ENCODE data around the gene SETD5. TPM values are rescaled to one million over a fixed set of nuclear protein-coding genes. Genes with fewer than 3 reads are reported as not detected.

SETD5 gene
- total RNA-seq, 1 donor from 2014 or later: 124 TPM

DNA sequence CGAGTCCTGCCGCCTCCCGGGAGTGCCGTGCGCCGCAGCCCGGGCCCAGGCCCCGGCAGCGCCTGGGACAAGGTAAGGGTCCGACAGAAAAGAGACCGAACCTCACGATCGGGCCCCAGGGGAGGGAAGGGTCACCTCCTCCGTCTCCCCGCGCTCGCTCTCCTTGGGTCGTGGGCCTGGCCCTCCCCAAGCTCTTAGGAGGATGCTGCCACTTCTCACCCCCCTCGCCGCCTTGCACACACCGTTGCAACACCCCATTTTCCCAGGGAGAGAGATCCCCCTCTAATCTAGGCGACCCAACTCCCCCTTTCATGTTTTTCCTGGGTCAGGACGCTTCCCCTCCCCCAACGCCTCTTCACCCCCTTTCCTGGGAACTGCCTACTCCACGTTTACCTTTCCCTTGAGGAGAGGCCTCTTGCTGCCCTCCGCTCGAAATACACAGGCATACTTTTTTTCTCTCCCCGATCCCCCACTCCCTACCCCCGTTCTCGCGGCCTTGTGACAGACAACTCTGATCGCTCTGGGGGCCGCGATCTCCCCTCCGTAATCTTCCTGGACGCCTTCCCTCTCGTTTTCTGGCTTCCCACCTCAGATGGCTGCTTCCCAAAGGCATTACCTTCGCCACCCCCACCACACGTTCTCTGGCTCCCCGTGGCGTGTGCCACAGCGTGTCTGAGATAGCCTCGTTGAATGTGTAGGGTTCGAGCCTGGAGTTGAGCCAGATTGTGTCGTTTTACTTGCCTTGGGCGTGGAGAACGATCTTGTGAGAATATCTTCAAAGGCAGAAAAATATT is 688 bp downstream of the SETD5 start:
- Histone ChIP-seq H3K36me3 (peaks cover 17% of the 10 kb centered on the region), H3K9me3 (no peaks in the 10 kb centered on the region), H3K4me1 (peaks cover 61% of the 10 kb centered on the region), H3K27ac (peak overlapping the region; percentile 97), H3K27me3 (no peaks in the 10 kb centered on the region), H3K4me3 (peak overlapping the region; percentile 79)
- intact Hi-C loops (cut with DNase I): no loop called here
- DNase-seq: peak; percentile 68
- ATAC-seq: no peak
- TF ChIP-seq CTCF (IDR thresholded peaks at IDR 0.05): no peak

DNA sequence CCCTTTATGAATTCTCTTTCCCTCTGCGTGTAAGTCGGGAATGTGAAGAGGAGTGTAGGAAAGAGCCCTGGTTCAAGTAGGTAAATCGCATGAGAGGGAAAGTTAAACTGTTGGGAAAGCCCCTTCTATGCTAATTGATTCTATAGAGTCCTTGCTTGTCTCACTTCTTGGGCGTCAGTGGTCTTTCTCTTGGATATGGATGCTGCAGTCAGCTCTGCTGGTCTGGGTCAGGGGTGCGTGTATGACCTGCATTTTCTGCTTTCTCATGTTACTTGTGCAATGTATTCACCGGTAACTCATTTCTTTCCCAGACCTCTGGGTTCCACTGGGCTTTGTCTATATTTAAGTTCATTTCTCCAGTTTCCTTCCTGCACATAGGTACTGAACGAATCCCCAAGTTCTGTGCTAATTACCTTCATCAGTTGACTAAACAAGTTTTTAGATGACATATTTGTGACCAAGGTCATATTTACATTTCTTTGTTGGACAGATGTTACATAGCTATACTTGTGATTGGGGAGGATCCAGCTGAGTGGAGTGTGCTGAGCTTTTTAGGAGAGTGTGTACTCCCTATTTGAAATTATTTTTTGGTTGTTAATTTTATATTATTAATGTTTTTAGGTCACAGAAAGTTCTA is 1.4 kb downstream of the SETD5 start:
- ATAC-seq: no peak
- Histone ChIP-seq H3K9me3 (no peaks in the 10 kb centered on the region), H3K4me3 (peak overlapping the region; percentile 79), H3K27me3 (no peaks in the 10 kb centered on the region), H3K4me1 (peaks cover 68% of the 10 kb centered on the region), H3K36me3 (peaks cover 9% of the 10 kb centered on the region), H3K27ac (peak overlapping the region; percentile 97)
- TF ChIP-seq CTCF (IDR thresholded peaks at IDR 0.05): no peak
- DNase-seq: no peak
- intact Hi-C loops (cut with DNase I): no loop called here

DNA sequence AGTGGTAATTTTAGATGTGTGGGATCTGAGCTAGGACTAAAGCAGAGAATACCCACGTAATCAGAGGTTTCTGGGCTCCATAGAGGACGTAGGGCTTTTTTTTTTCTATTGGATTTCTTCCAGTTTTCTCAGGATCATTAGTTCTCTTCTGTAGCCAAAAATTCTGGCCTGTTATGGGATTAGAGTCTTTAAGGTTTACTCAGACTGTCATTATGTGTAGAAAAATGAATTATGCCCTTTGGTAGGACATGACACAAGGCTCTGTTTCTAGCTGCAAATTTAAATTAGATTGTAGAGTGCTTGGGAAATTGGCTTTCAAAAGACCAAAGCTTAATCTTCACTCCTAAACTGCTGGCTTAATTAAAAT is 1.9 kb downstream of the SETD5 start:
- no peaks in the 10 kb centered on the region for H3K9me3 ChIP-seq
- no peak for DNase-seq
- H3K36me3 ChIP-seq: peaks cover 8% of the 10 kb centered on the region
- no peak for TF ChIP-seq CTCF (IDR thresholded peaks at IDR 0.05)
- intact Hi-C loops (cut with DNase I): no loop called here
- no peak for ATAC-seq
- H3K27ac ChIP-seq: peak overlapping the region; percentile 97
- H3K4me1 ChIP-seq: peaks cover 67% of the 10 kb centered on the region
- no peaks in the 10 kb centered on the region for H3K27me3 ChIP-seq
- H3K4me3 ChIP-seq: peak overlapping the region; percentile 79

DNA sequence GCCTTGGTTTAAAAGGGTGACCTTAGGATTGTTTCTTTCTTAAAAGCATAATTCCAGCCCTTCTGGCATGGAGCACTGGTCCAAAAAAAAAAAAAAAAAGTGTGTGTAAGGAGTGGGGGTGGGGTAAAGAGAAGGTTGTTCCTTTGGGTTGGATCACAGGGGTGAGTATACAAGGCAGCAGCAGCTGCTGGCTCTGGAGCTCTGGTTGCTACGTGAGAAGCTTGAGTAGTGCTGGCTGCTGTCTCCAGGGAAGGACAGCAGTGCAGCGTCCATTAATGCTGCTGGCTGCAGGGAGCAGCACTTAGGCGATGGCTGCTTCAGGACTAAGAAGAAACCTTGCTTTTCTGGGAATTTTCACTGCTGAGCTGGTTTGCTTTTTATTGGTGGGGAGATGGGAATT is 2.3 kb downstream of the SETD5 start:
- DNase-seq (peak; percentile 70), ATAC-seq (no peak)
- H3K27ac ChIP-seq: peak overlapping the region; percentile 97
- TF ChIP-seq CTCF (IDR thresholded peaks at IDR 0.05): peak; percentile 10
- H3K27me3 ChIP-seq: no peaks in the 10 kb centered on the region
- H3K4me3 ChIP-seq: peak overlapping the region; percentile 79
- H3K9me3 ChIP-seq: no peaks in the 10 kb centered on the region
- peaks cover 4% of the 10 kb centered on the region for H3K36me3 ChIP-seq
- intact Hi-C loops (cut with DNase I): no loop called here
- H3K4me1 ChIP-seq: peaks cover 67% of the 10 kb centered on the region

- H3K27ac ChIP-seq: peak overlapping the region; percentile 97
- no peaks in the 10 kb centered on the region for H3K27me3 ChIP-seq
- no peak for TF ChIP-seq CTCF (IDR thresholded peaks at IDR 0.05)
- ATAC-seq (no peak), DNase-seq (no peak)
- H3K36me3 ChIP-seq: no peaks in the 10 kb centered on the region
- H3K9me3 ChIP-seq: no peaks in the 10 kb centered on the region
- intact Hi-C loops (cut with DNase I): no loop called here
- peaks cover 67% of the 10 kb centered on the region for H3K4me1 ChIP-seq
- H3K4me3 ChIP-seq: no peak overlapping the region
These were observed 3.2 kb downstream of the SETD5 start for GRCh38 chr3:9400616-9401015.

All from upper lobe of right lung (tissue), 1 donor.